GM23338 (cell line): Measurements from ENCODE around the gene GPRIN2. TPM values are rescaled to one million over a fixed set of nuclear protein-coding genes. Genes with fewer than 3 reads are reported as not detected.

ENCODE experiments used
- ATAC-seq: fragments of 200-7000 bp; cut with Tn5 transposase; 3 replicates; pipeline ENCODE4 v1.9.1; 2020
- DNase-seq: peaks from one replicate; pipeline ENCODE4 v3.0.0-alpha.2; 2015; ENCODE audit warnings: low spot score
- H2AFZ ChIP-seq: fragments of 200-600 bp; sonication (generic); 2 replicates; pipeline ENCODE4 v1.8.0; 2016; ENCODE audit warnings: antibody characterized with exemption, mild to moderate bottlenecking, moderate library complexity
- H3F3A ChIP-seq: fragments of 200-600 bp; sonication (generic); replicated peaks from 2 replicates; pipeline ENCODE4 v1.8.0; 2017; ENCODE audit warnings: antibody characterized with exemption, mixed run types, low read depth
- H3K27ac ChIP-seq: fragments of 200-600 bp; sonication (generic); 2 replicates; pipeline ENCODE4 v1.6.1; 2016; ENCODE audit warnings: low read depth
- H3K27me3 ChIP-seq: fragments of 200-600 bp; sonication (generic); 2 replicates; pipeline ENCODE4 v1.8.0; 2016; ENCODE audit warnings: mild to moderate bottlenecking, mixed run types, moderate library complexity; ENCODE audit not compliant: insufficient read depth
- H3K36me3 ChIP-seq: fragments of 200-600 bp; sonication (generic); 2 replicates; pipeline ENCODE4 v1.8.0; 2016; ENCODE audit warnings: mild to moderate bottlenecking; ENCODE audit not compliant: insufficient read depth
- H3K4me1 ChIP-seq: fragments of 200-600 bp; sonication (generic); 2 replicates; pipeline ENCODE4 v1.8.0; 2016; ENCODE audit warnings: mild to moderate bottlenecking, moderate library complexity; ENCODE audit not compliant: insufficient read depth
- H3K4me2 ChIP-seq: fragments of 200-600 bp; sonication (generic); 2 replicates; pipeline ENCODE4 v1.7.1; 2017; ENCODE audit warnings: mixed run types
- H3K4me3 ChIP-seq: fragments of 200-600 bp; sonication (generic); 2 replicates; pipeline ENCODE4 v1.6.1; 2016; ENCODE audit warnings: mixed run types
- H3K79me2 ChIP-seq: fragments of 200-600 bp; sonication (generic); replicated peaks from 2 replicates; pipeline ENCODE4 v1.8.0; 2017; ENCODE audit warnings: mild to moderate bottlenecking; ENCODE audit not compliant: insufficient read depth
- H3K9me2 ChIP-seq: fragments of 200-600 bp; sonication (generic); 2 replicates; pipeline ENCODE4 v1.8.0; 2017; ENCODE audit not compliant: insufficient read depth
- H4K20me1 ChIP-seq: fragments of 200-600 bp; sonication (generic); replicated peaks from 2 replicates; pipeline ENCODE4 v1.8.0; 2017; ENCODE audit warnings: mild to moderate bottlenecking; ENCODE audit not compliant: insufficient read depth
- H3K27ac Mint-ChIP-seq: 2 replicates; pipeline ENCODE4 v1.8.0; 2020; ENCODE audit warnings: inconsistent platforms, mild to moderate bottlenecking, moderate library complexity, mixed read lengths
- H3K27me3 Mint-ChIP-seq: 3 replicates; pipeline ENCODE4 v1.8.0; 2022; ENCODE audit warnings: low read depth, mild to moderate bottlenecking, moderate library complexity, mixed read lengths, inconsistent platforms; ENCODE audit not compliant: insufficient read depth, poor library complexity
- H3K36me3 Mint-ChIP-seq: 3 replicates; pipeline ENCODE4 v1.8.0; 2021; ENCODE audit warnings: low read depth, mild to moderate bottlenecking, inconsistent platforms, moderate library complexity, mixed read lengths
- H3K4me1 Mint-ChIP-seq: 3 replicates; pipeline ENCODE4 v1.8.0; 2020; ENCODE audit warnings: mild to moderate bottlenecking, inconsistent platforms, mixed read lengths
- H3K4me3 Mint-ChIP-seq: 3 replicates; pipeline ENCODE4 v1.8.0; 2021; ENCODE audit warnings: moderate library complexity, mild to moderate bottlenecking, inconsistent platforms, mixed read lengths
- H3K9me3 Mint-ChIP-seq: 3 replicates; pipeline ENCODE4 v1.8.0; 2020; ENCODE audit warnings: moderate library complexity, mild to moderate bottlenecking, inconsistent platforms, mixed read lengths
- CREB1 ChIP-seq: fragments of 250-450 bp; sonication (Bioruptor Pico); IDR thresholded peaks from 2 replicates; pipeline ENCODE4 v1.5.0; 2020; ENCODE audit warnings: low read depth, mild to moderate bottlenecking, moderate library complexity
- ETS1 ChIP-seq: IDR thresholded peaks from 2 replicates; pipeline ENCODE4 v1.6.1; 2016; ENCODE audit warnings: antibody characterized with exemption
- EZH2 ChIP-seq: fragments of 200-600 bp; sonication (generic); IDR thresholded peaks from one replicate; pipeline ENCODE4 v1.8.0; 2017; ENCODE audit warnings: antibody characterized with exemption, mild to moderate bottlenecking, low read depth; ENCODE audit not compliant: unreplicated experiment
- EZH2phosphoT487 ChIP-seq: fragments of 200-600 bp; sonication (generic); IDR thresholded peaks from one replicate; pipeline ENCODE4 v1.8.1; 2018; ENCODE audit warnings: antibody characterized with exemption; ENCODE audit not compliant: unreplicated experiment
- JUNB ChIP-seq: IDR thresholded peaks from one replicate; pipeline ENCODE4 v1.6.1; 2016; ENCODE audit warnings: antibody characterized with exemption; ENCODE audit not compliant: unreplicated experiment
- NANOG ChIP-seq: IDR thresholded peaks from 2 replicates; pipeline ENCODE4 v1.6.1; 2016; ENCODE audit warnings: antibody characterized with exemption, borderline replicate concordance
- POLR2AphosphoS5 ChIP-seq: IDR thresholded peaks from 2 replicates; pipeline ENCODE4 v1.6.1; 2016; ENCODE audit warnings: antibody characterized with exemption, low read depth
- STAT1 ChIP-seq: IDR thresholded peaks from one replicate; pipeline ENCODE4 v1.6.1; 2016; ENCODE audit warnings: antibody characterized with exemption; ENCODE audit not compliant: unreplicated experiment
- ZNF114 ChIP-seq: fragments of 250-450 bp; sonication (Bioruptor Pico); IDR thresholded peaks from 2 replicates; pipeline ENCODE4 v1.5.0; 2020; ENCODE audit warnings: mild to moderate bottlenecking, moderate library complexity
- ZNF331 ChIP-seq: fragments of 250-450 bp; sonication (Bioruptor Pico); IDR thresholded peaks from 2 replicates; pipeline ENCODE4 v1.5.0; 2020; ENCODE audit warnings: low read depth, mild to moderate bottlenecking, moderate library complexity
- ZNF462 ChIP-seq: fragments of 250-450 bp; sonication (Bioruptor Pico); IDR thresholded peaks from 2 replicates; pipeline ENCODE4 v1.5.0; 2020; ENCODE audit warnings: mild to moderate bottlenecking, moderate library complexity
- polyA plus RNA-seq: library from polyadenylated mRNA; unstranded; fragments of >200 nt; fragmentation: Nextera tagmentation; extraction: Ambion mirVana; gene quantifications from 2 replicates; pipeline ENCODE4 v1.2.1, GENCODE V29; 2016
- total RNA-seq: library from RNA; depleted of rRNA; stranded (reverse); fragments of >200 nt; shearing (Covaris generic); gene quantifications from 2 replicates; pipeline ENCODE4 v1.2.3, GENCODE V29; 2014
- TF ChIP-seq, protein P1 (sequence below), 2 experiments: fragments of 200-600 bp in 1 of 2; sonication (generic) in 1 of 2; conservative IDR thresholded peaks; 2 replicates each; pipeline versions ENCODE4 v1.5.1 to v1.6.1; 2016 to 2017; ENCODE audit warnings: antibody characterized with exemption in 2 of 2, low read depth in 2 of 2, mild to moderate bottlenecking in 2 of 2, moderate library complexity in 1 of 2
- TF ChIP-seq, protein P2 (sequence below): IDR thresholded peaks from one replicate; pipeline ENCODE4 v1.6.1; 2018; ENCODE audit warnings: antibody characterized with exemption; ENCODE audit not compliant: unreplicated experiment

GPRIN2 gene
- total and polyA plus RNA-seq, 2 experiments from 2014 or later: 2.9 to 28.5 TPM

- Mint-ChIP-seq H3K36me3 (no peaks in the 10 kb centered on the region), H3K4me3 (no peak overlapping the region), H3K9me3 (no peaks in the 10 kb centered on the region), H3K27me3 (peaks cover 4% of the 10 kb centered on the region), H3K4me1 (no peaks in the 10 kb centered on the region), H3K27ac (no peak overlapping the region)
- H3K4me2 ChIP-seq: no peak overlapping the region
- H3K4me3 ChIP-seq: no peak overlapping the region
- DNase-seq: no peak
- no peaks in the 10 kb centered on the region for H3K27me3 ChIP-seq
- no peak overlapping the region for H3K27ac ChIP-seq
- H4K20me1 ChIP-seq: no peaks in the 10 kb centered on the region
- H3F3A ChIP-seq: peaks cover 11% of the 10 kb centered on the region
- H3K79me2 ChIP-seq: no peaks in the 10 kb centered on the region
- TF ChIP-seq ZNF114 (no peak), POLR2AphosphoS5 (no peak), ETS1 (no peak), NANOG (no peak), CREB1 (CRISPR knock-in tag) (no peak), EZH2 (no peak), ZNF462 (CRISPR knock-in tag) (no peak), ZNF331 (CRISPR knock-in tag) (no peak), EZH2phosphoT487 (no peak), JUNB (no peak), STAT1 (no peak)
- TF ChIP-seq, protein P1, sequence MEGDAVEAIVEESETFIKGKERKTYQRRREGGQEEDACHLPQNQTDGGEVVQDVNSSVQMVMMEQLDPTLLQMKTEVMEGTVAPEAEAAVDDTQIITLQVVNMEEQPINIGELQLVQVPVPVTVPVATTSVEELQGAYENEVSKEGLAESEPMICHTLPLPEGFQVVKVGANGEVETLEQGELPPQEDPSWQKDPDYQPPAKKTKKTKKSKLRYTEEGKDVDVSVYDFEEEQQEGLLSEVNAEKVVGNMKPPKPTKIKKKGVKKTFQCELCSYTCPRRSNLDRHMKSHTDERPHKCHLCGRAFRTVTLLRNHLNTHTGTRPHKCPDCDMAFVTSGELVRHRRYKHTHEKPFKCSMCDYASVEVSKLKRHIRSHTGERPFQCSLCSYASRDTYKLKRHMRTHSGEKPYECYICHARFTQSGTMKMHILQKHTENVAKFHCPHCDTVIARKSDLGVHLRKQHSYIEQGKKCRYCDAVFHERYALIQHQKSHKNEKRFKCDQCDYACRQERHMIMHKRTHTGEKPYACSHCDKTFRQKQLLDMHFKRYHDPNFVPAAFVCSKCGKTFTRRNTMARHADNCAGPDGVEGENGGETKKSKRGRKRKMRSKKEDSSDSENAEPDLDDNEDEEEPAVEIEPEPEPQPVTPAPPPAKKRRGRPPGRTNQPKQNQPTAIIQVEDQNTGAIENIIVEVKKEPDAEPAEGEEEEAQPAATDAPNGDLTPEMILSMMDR (conservative IDR thresholded peaks at IDR 0.05; ENCODE audit: low read depth in 2 of 2): no peak
- TF ChIP-seq, protein P2, sequence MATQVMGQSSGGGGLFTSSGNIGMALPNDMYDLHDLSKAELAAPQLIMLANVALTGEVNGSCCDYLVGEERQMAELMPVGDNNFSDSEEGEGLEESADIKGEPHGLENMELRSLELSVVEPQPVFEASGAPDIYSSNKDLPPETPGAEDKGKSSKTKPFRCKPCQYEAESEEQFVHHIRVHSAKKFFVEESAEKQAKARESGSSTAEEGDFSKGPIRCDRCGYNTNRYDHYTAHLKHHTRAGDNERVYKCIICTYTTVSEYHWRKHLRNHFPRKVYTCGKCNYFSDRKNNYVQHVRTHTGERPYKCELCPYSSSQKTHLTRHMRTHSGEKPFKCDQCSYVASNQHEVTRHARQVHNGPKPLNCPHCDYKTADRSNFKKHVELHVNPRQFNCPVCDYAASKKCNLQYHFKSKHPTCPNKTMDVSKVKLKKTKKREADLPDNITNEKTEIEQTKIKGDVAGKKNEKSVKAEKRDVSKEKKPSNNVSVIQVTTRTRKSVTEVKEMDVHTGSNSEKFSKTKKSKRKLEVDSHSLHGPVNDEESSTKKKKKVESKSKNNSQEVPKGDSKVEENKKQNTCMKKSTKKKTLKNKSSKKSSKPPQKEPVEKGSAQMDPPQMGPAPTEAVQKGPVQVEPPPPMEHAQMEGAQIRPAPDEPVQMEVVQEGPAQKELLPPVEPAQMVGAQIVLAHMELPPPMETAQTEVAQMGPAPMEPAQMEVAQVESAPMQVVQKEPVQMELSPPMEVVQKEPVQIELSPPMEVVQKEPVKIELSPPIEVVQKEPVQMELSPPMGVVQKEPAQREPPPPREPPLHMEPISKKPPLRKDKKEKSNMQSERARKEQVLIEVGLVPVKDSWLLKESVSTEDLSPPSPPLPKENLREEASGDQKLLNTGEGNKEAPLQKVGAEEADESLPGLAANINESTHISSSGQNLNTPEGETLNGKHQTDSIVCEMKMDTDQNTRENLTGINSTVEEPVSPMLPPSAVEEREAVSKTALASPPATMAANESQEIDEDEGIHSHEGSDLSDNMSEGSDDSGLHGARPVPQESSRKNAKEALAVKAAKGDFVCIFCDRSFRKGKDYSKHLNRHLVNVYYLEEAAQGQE: no peak
- 0 out of 2 replicates have a peak, but pooled peaks cover 7% of the 10 kb centered on the region for H3K4me1 ChIP-seq
- H3K36me3 ChIP-seq: no peaks in the 10 kb centered on the region; the same call in 1 of the 2 replicates
- no peak for ATAC-seq
- H2AFZ ChIP-seq: peak overlapping the region; percentile 92; the same call in 1 of the 2 replicates
- H3K9me2 ChIP-seq: peaks cover 19% of the 10 kb centered on the region
Observed at GRCh38 chr10:46522295-46523118, 34.0 kb downstream of the GPRIN2 start.
